ENCODE measurements around the gene MED9. TPM values are rescaled to one million over a fixed set of nuclear protein-coding genes. Genes with fewer than 3 reads are reported as not detected.

MED9 gene
- total and polyA plus RNA-seq, 2 donors (not counting 3 experiments of a cell fraction or from before 2014, with no cell fraction given), result 15.1 to 18.2 TPM

DNA sequence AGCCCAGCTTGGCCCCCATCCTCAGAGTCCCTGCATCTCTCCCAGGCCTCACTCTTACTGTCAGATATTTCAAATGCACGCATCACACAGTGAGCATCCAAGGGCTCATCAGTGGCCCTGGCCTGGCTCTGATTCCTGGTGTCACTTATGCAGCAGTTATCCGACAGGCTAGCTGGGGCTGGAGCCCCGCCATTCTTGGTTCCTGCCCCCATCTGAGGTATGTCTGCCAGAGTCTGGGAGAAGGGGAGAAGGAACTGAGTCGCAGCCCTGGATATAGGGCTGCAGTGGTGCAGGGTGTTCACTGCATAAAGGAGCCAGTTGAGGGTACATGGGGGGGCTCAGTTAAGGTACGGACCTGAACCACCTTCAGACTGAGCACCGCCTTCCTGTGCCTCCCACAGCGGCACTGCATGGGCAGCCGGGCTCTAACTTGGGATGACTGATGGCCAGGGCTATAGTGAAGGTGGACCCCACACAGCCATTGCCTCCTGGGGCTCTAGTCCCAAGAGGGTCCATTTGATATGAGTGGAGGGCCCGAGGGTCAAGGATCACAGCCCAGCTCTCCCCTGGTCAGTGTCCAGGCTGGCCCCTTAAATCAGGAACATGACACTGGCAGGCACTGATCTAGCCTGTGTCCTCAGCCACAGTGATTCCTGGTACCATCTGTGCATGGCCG, 21.2 kb downstream of the MED9 start:
- H3K9me1 ChIP-seq (replicated peaks; ENCODE audit: control insufficient read depth, extremely low read depth, insufficient read depth, low read length), result no peaks in the 10 kb centered on the region
- no peak overlapping the region for H3K27ac ChIP-seq (ENCODE audit: insufficient read depth, low read depth, low read length)
- no peaks in the 10 kb centered on the region for H4K20me1 ChIP-seq (replicated peaks; ENCODE audit: control insufficient read depth, extremely low read depth, insufficient read depth, low read length)
- DNase-seq (ENCODE audit: low read depth, low spot score) (no peak), FAIRE-seq (no peak)
- dilution Hi-C loops (cut with MboI; ENCODE audit: extremely low pct_ligation_motif_present, low sequenced_read_pairs), result no loop called here
- H3K79me2 ChIP-seq (ENCODE audit: control insufficient read depth, insufficient read depth, low read length), result no peaks in the 10 kb centered on the region
- H3K36me3 ChIP-seq (ENCODE audit: control insufficient read depth in 2 of 2, extremely low read depth in 1 of 2, insufficient read depth in 2 of 2, low read length in 2 of 2), result no peaks in the 10 kb centered on the region
- CTCF ChIA-PET, result interaction anchor here (1.2 to 3.1 kb wide), 14 partner anchors 8 to 144 kb away, joined by 3 to 77 read pairs (median 12); no protein-coding TSS in a partner anchor
- no TSS peak for BruUV-seq (replicated peaks)
- no peaks in the 10 kb centered on the region for H3K9me3 ChIP-seq (replicated peaks; ENCODE audit: control insufficient read depth, insufficient read depth, low read length)
- POLR2A ChIA-PET, result interaction anchor here (0.6 kb wide), 1 partner anchor 74 kb away, joined by 3 read pairs; no protein-coding TSS in a partner anchor
- intact Hi-C loops (cut with micrococcal nuclease), result loop anchor here (1.0 to 10.0 kb wide), 4 partner anchors 70 to 417 kb away; no protein-coding TSS in a partner anchor
- no peak overlapping the region for H2AFZ ChIP-seq (ENCODE audit: low read depth, low read length)
- no peak overlapping the region for H3K4me3 ChIP-seq (replicated peaks in 1 of 3; ENCODE audit: insufficient read depth in 1 of 3, low read depth in 1 of 3, low read length in 3 of 3)
- no peak overlapping the region for H3K9ac ChIP-seq (replicated peaks; ENCODE audit: extremely low read depth, insufficient read depth, low read length)
- TF ChIP-seq POLR2A (IDR thresholded peaks at IDR 0.05; ENCODE audit: low read depth, low read length) (no peak), FOS (IDR thresholded peaks at IDR 0.05; ENCODE audit: borderline replicate concordance, insufficient read depth, low read length) (no peak), JUN (IDR thresholded peaks at IDR 0.05; ENCODE audit: borderline replicate concordance, insufficient read depth, insufficient read length, low read depth) (no peak), MYC (IDR thresholded peaks at IDR 0.05; ENCODE audit: low read depth, low read length) (no peak), EZH2 (IDR thresholded peaks at IDR 0.05; ENCODE audit: borderline replicate concordance, low read depth, low read length, severe bottlenecking) (no peak), POLR2AphosphoS5 (IDR thresholded peaks at IDR 0.05; ENCODE audit: insufficient read depth, low read depth, low read length) (no peak), GATA2 (IDR thresholded peaks at IDR 0.05; ENCODE audit: insufficient read depth, insufficient read length, low read depth, low read length) (no peak)
- TF ChIP-seq, protein P1, sequence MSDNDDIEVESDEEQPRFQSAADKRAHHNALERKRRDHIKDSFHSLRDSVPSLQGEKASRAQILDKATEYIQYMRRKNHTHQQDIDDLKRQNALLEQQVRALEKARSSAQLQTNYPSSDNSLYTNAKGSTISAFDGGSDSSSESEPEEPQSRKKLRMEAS (IDR thresholded peaks at IDR 0.05; ENCODE audit: insufficient read depth, insufficient read length), result no peak
- TF ChIP-seq, protein P2, sequence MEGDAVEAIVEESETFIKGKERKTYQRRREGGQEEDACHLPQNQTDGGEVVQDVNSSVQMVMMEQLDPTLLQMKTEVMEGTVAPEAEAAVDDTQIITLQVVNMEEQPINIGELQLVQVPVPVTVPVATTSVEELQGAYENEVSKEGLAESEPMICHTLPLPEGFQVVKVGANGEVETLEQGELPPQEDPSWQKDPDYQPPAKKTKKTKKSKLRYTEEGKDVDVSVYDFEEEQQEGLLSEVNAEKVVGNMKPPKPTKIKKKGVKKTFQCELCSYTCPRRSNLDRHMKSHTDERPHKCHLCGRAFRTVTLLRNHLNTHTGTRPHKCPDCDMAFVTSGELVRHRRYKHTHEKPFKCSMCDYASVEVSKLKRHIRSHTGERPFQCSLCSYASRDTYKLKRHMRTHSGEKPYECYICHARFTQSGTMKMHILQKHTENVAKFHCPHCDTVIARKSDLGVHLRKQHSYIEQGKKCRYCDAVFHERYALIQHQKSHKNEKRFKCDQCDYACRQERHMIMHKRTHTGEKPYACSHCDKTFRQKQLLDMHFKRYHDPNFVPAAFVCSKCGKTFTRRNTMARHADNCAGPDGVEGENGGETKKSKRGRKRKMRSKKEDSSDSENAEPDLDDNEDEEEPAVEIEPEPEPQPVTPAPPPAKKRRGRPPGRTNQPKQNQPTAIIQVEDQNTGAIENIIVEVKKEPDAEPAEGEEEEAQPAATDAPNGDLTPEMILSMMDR (IDR thresholded peaks at IDR 0.05; ENCODE audit: extremely low read depth in 1 of 2, insufficient read depth in 1 of 2, low read depth in 1 of 2, low read length in 2 of 2), result no peak
- no peaks in the 10 kb centered on the region for H3K27me3 ChIP-seq (ENCODE audit: control insufficient read depth in 2 of 2, insufficient read depth in 2 of 2, low read length in 2 of 2)
- no peak overlapping the region for H3K4me2 ChIP-seq (ENCODE audit: insufficient read depth, low read length)
- H3K4me1 ChIP-seq (ENCODE audit: control insufficient read depth, extremely low read depth, insufficient read depth, low read length), result peaks cover 13% of the 10 kb centered on the region

Measured in endothelial cell of umbilical vein (primary cell).